Breast epithelium (tissue), 4 donors: ENCODE data around the gene UNC79. TPM values are rescaled to one million over a fixed set of nuclear protein-coding genes. Genes with fewer than 3 reads are reported as not detected.

Source experiments
- DNase-seq, 2 donors: peaks; one replicate each; pipeline ENCODE4 v3.0.0-alpha.2; 2019; ENCODE audit warnings: low spot score in 2 of 2
- H3K27ac ChIP-seq, 2 donors: fragments of 200-600 bp; sonication (generic) in 1 of 2; one replicate each; pipeline ENCODE4 v1.5.1; 2016 to 2019; ENCODE audit warnings: mild to moderate bottlenecking in 1 of 2
- H3K27me3 ChIP-seq, 2 donors: fragments of 200-600 bp; sonication (generic) in 1 of 2; one replicate each; pipeline versions ENCODE4 v1.5.1 to v1.6.0; 2017 to 2019; ENCODE audit warnings: control low read depth in 1 of 2, mild to moderate bottlenecking in 1 of 2
- H3K36me3 ChIP-seq: fragments of 200-600 bp; one replicate; pipeline ENCODE4 v1.5.1; 2019
- H3K4me1 ChIP-seq, 2 donors: fragments of 200-600 bp; sonication (generic); one replicate each; pipeline ENCODE4 v1.5.1; 2016 to 2019; ENCODE audit warnings: control low read depth in 1 of 2
- H3K4me3 ChIP-seq, 3 donors: fragments of 200-600 bp; sonication (generic); 1 replicate in 2 of 3; 2 replicates in 1 of 3; pipeline ENCODE4 v1.5.1; 2016 to 2019; ENCODE audit warnings: mild to moderate bottlenecking in 3 of 3, moderate library complexity in 2 of 3
- H3K9me3 ChIP-seq, 2 donors: fragments of 200-600 bp; sonication (generic) in 1 of 2; one replicate each; pipeline ENCODE4 v1.5.1; 2016 to 2019; ENCODE audit warnings: control low read depth in 1 of 2
- CTCF ChIP-seq, 3 donors: fragments of 450-650 bp; IDR thresholded peaks; one replicate each; pipeline ENCODE4 v1.5.1; 2016 to 2017; ENCODE audit warnings: antibody characterized with exemption in 3 of 3, mild to moderate bottlenecking in 3 of 3, moderate library complexity in 3 of 3
- POLR2A ChIP-seq: fragments of 450-650 bp; IDR thresholded peaks from one replicate; pipeline ENCODE4 v1.6.1; 2016; ENCODE audit warnings: antibody characterized with exemption, mild to moderate bottlenecking, moderate library complexity
- POLR2AphosphoS5 ChIP-seq, 3 donors: sonication (generic); formaldehyde crosslinking; IDR thresholded peaks; one replicate each; pipeline ENCODE4 v1.6.1; 2017; ENCODE audit warnings: antibody characterized with exemption in 3 of 3
- intact Hi-C: fragments of 100-400 bp; cut with DNase I; formaldehyde crosslinking; loops from one replicate; pipeline ENCODE4 v1.15.1; 2023; ENCODE audit warnings: low total_unique reads
- total RNA-seq, 3 donors: library from RNA; depleted of rRNA; stranded (reverse); fragments of >200 nt; gene quantifications; one replicate each; pipeline ENCODE4 v1.1.0, GENCODE V29; 2016

Gene UNC79
- total RNA-seq, 3 donors from 2014 or later: 0.29 to 0.32 TPM; not detected in 1

- TF ChIP-seq POLR2AphosphoS5 (IDR thresholded peaks at IDR 0.05) (no peak), CTCF (IDR thresholded peaks at IDR 0.05) (no peak), POLR2A (no peak)
- intact Hi-C loops: no loop called here
- Histone ChIP-seq H3K9me3 (no peaks in the 10 kb centered on the region), H3K36me3 (no peaks in the 10 kb centered on the region), H3K27me3 (no peaks in the 10 kb centered on the region), H3K4me3 (no peak overlapping the region), H3K4me1 (no peaks in the 10 kb centered on the region), H3K27ac (no peak overlapping the region)
- no peak for DNase-seq
Observed at GRCh38 chr14:93527203-93527607, 96.5 kb downstream of the UNC79 start.

GRCh38 chr14:93528884-93529558, 98.3 kb downstream of the UNC79 start:
- no peaks in the 10 kb centered on the region for H3K27me3 ChIP-seq
- H3K4me1 ChIP-seq: no peaks in the 10 kb centered on the region
- H3K27ac ChIP-seq: no peak overlapping the region
- no peaks in the 10 kb centered on the region for H3K36me3 ChIP-seq
- DNase-seq: no peak
- H3K9me3 ChIP-seq: no peaks in the 10 kb centered on the region
- intact Hi-C loops: no loop called here
- TF ChIP-seq POLR2AphosphoS5 (IDR thresholded peaks at IDR 0.05): no peak
- TF ChIP-seq CTCF (IDR thresholded peaks at IDR 0.05): no peak
- no peak for TF ChIP-seq POLR2A
- no peak overlapping the region for H3K4me3 ChIP-seq

GRCh38 chr14:93531644-93532043, 100.9 kb downstream of the UNC79 start:
- no peaks in the 10 kb centered on the region for H3K9me3 ChIP-seq
- no peaks in the 10 kb centered on the region for H3K36me3 ChIP-seq
- TF ChIP-seq POLR2AphosphoS5 (IDR thresholded peaks at IDR 0.05): no peak
- TF ChIP-seq POLR2A: no peak
- no peak for TF ChIP-seq CTCF (IDR thresholded peaks at IDR 0.05)
- intact Hi-C loops: no loop called here
- H3K27ac ChIP-seq: no peak overlapping the region
- DNase-seq: no peak
- H3K4me1 ChIP-seq: no peaks in the 10 kb centered on the region
- H3K4me3 ChIP-seq: no peak overlapping the region
- H3K27me3 ChIP-seq: no peaks in the 10 kb centered on the region

GRCh38 chr14:93532541-93532940, 101.8 kb downstream of the UNC79 start:
- intact Hi-C loops: no loop called here
- no peaks in the 10 kb centered on the region for H3K9me3 ChIP-seq
- H3K36me3 ChIP-seq: no peaks in the 10 kb centered on the region
- H3K4me1 ChIP-seq: no peaks in the 10 kb centered on the region
- DNase-seq: no peak
- no peak overlapping the region for H3K4me3 ChIP-seq
- no peaks in the 10 kb centered on the region for H3K27me3 ChIP-seq
- TF ChIP-seq POLR2A (no peak), CTCF (IDR thresholded peaks at IDR 0.05) (no peak), POLR2AphosphoS5 (IDR thresholded peaks at IDR 0.05) (no peak)
- H3K27ac ChIP-seq: no peak overlapping the region

GRCh38 chr14:93533437-93533836, 102.7 kb downstream of the UNC79 start:
- no peaks in the 10 kb centered on the region for H3K9me3 ChIP-seq
- no peaks in the 10 kb centered on the region for H3K4me1 ChIP-seq
- no peak overlapping the region for H3K27ac ChIP-seq
- no peak for DNase-seq
- intact Hi-C loops: no loop called here
- H3K36me3 ChIP-seq: no peaks in the 10 kb centered on the region
- no peak overlapping the region for H3K4me3 ChIP-seq
- no peaks in the 10 kb centered on the region for H3K27me3 ChIP-seq
- TF ChIP-seq POLR2AphosphoS5 (IDR thresholded peaks at IDR 0.05) (no peak), POLR2A (no peak), CTCF (IDR thresholded peaks at IDR 0.05) (no peak)
